Testis (tissue), 2 donors: ENCODE measurements around the gene MPG.

Experiments used
- CTCF ChIP-seq, 3 experiments: fragments of 450-650 bp in 2 of 3; fragments of 200-600 bp in 1 of 3; sonication (generic) in 1 of 3; IDR thresholded peaks; one replicate each; pipeline ENCODE4 v1.5.1; 2016 to 2019; ENCODE audit warnings: antibody characterized with exemption in 3 of 3, mild to moderate bottlenecking in 2 of 3, moderate library complexity in 1 of 3
- POLR2A ChIP-seq: fragments of 450-650 bp; IDR thresholded peaks from one replicate; pipeline ENCODE4 v1.6.1; 2017; ENCODE audit warnings: antibody characterized with exemption, mild to moderate bottlenecking, moderate library complexity

- TF ChIP-seq CTCF (IDR thresholded peaks at IDR 0.05) (no peak), POLR2A (no peak)
Measured at GRCh38 chr16:85865-86264, 7.8 kb downstream of the MPG start.
